NCI-H446 (cell line): ENCODE data around the gene EPB41L4A.

Source experiments
- DNase-seq, 2 experiments: peaks; one replicate each; lab custom pipeline; 2025; lab: John Stamatoyannopoulos, UW

Gene EPB41L4A

GRCh38 chr5:112113565-112113964 lies 305.5 kb downstream of the EPB41L4A start:
- no peak for DNase-seq
